GM06990 (cell line): ENCODE measurements around the gene INSYN2A.

Source experiments
- DNase-seq: peaks from one replicate; pipeline ENCODE4 v3.0.0-alpha.2; 2011; ENCODE audit not compliant: insufficient read length; ENCODE audit errors: extremely low read depth
- H3K27me3 ChIP-seq: replicated peaks from 2 replicates; pipeline ENCODE4 v1.6.0; 2011; ENCODE audit warnings: low read length; ENCODE audit not compliant: control insufficient read depth, insufficient read depth
- H3K36me3 ChIP-seq: 2 replicates; pipeline ENCODE4 v1.5.1; 2011; ENCODE audit warnings: low read length; ENCODE audit not compliant: control insufficient read depth, insufficient read depth
- H3K4me3 ChIP-seq: replicated peaks from 2 replicates; pipeline ENCODE4 v1.5.1; 2011; ENCODE audit warnings: low read depth, mild to moderate bottlenecking, control low read depth, low read length
- CTCF ChIP-seq: IDR thresholded peaks from 2 replicates; pipeline ENCODE4 v1.5.1; 2011; ENCODE audit warnings: low read length, control low read depth, mild to moderate bottlenecking, inconsistent platforms; ENCODE audit not compliant: insufficient read depth, poor library complexity, severe bottlenecking

Gene INSYN2A

GRCh38 chr10:127200646-127201045 lies 4.3 kb upstream of the INSYN2A start:
- no peak for DNase-seq
- no peak overlapping the region for H3K4me3 ChIP-seq
- no peak for TF ChIP-seq CTCF

GRCh38 chr10:127198721-127199120 lies 2.3 kb upstream of the INSYN2A start:
- Histone ChIP-seq H3K27me3 (no peaks in the 10 kb centered on the region), H3K36me3 (no peaks in the 10 kb centered on the region), H3K4me3 (no peak overlapping the region)
- no peak for TF ChIP-seq CTCF
- DNase-seq = no peak

More at GRCh38 chr10:127200646-127201045, 4.3 kb upstream of the INSYN2A start:
- H3K36me3 ChIP-seq = no peaks in the 10 kb centered on the region
- H3K27me3 ChIP-seq = no peaks in the 10 kb centered on the region

DNA sequence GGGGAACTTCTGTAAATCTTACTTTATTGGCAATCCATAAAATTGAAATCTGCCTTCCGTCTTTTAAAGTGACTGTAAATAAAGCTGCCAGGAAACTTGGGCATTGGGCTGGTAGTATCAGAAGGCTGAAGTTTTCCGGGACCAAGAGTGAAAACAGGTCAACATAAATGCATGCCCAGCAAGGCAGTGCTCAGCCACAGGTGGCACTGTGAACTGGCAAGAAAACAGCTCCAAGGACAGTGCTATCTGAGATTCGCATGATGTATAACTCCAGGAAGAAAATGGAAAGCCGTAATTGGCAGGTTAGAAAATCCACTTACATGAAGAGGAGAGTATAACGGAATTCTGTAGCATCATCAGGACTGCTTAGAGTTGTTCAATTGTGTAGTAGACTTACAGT lies 1.9 kb upstream of the INSYN2A start:
- no peak for DNase-seq
- Histone ChIP-seq H3K4me3 (no peak overlapping the region), H3K36me3 (no peaks in the 10 kb centered on the region), H3K27me3 (no peaks in the 10 kb centered on the region)
- no peak for TF ChIP-seq CTCF

DNA sequence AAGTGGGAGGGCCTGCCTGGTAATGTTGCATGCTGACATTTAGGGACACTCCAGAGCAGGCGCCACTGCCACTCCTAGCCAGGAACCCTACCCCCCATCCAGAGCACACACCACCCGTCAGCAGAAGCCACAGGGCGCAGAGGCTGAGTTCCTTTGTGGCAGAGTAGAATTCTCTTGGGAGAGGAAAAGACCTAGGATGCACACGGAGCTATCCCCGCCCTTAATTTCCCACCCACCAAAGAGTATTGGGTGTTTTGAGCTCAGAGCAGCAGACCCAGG lies 702 bp upstream of the INSYN2A start:
- Histone ChIP-seq H3K36me3 (no peaks in the 10 kb centered on the region), H3K27me3 (no peaks in the 10 kb centered on the region), H3K4me3 (no peak overlapping the region)
- DNase-seq = no peak
- no peak for TF ChIP-seq CTCF

DNA sequence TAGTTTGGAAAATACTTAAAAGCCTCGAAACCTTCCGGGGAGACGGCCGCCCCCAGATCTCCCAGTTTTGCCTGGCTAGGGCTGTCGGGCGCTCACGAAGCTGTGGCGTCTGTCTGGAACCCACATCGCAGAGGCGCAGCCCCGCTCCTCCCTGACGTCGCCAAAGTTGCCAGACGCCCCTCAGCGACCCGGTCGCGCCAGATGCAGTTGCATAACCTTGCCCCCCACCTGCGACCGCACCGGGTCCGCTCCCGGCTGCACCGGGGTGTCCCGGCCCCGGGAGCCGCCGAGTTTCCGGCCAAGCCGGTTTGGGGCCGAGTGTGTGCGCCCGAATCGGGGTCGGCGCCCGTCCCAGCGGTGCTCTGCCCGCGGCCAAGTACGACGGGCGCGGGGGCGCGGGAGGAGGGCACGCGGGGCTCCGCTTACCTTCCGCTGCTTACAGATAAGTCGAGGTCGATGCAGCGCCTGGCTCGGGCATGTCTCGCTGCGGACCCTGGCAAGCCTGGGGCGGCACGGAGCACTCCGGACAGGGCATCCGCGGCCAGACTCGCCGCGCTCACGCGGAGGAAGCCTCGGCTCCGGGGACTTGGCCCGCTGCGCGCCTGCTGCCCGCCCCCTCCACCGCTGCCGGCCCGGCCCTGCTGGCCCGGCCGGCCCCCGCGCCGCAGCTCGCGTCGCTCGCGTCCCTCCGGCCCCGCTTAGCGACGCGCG lies 665 bp downstream of the INSYN2A start:
- no peak for DNase-seq
- H3K27me3 ChIP-seq = no peaks in the 10 kb centered on the region
- H3K36me3 ChIP-seq = no peaks in the 10 kb centered on the region
- no peak for TF ChIP-seq CTCF
- H3K4me3 ChIP-seq = no peak overlapping the region

GRCh38 chr10:127195041-127195506 lies 1.3 kb downstream of the INSYN2A start:
- Histone ChIP-seq H3K36me3 (no peaks in the 10 kb centered on the region), H3K4me3 (no peak overlapping the region), H3K27me3 (no peaks in the 10 kb centered on the region)
- TF ChIP-seq CTCF = no peak
- DNase-seq = no peak
